Parathyroid adenoma (tissue), 2 donors: ENCODE data around the gene MAGI2.

ENCODE experiments used
- H2AFZ ChIP-seq: fragments of 300-600 bp; sonication (generic); one replicate; pipeline ENCODE4 v1.7.0; 2017; ENCODE audit warnings: antibody characterized with exemption, mild to moderate bottlenecking
- H3K27ac ChIP-seq: fragments of 300-600 bp; sonication (generic); one replicate; pipeline ENCODE4 v1.7.0; 2017
- H3K27me3 ChIP-seq: fragments of 300-600 bp; sonication (generic); one replicate; pipeline ENCODE4 v1.7.0; 2017; ENCODE audit warnings: low read length; ENCODE audit not compliant: control insufficient read depth, insufficient read depth
- H3K36me3 ChIP-seq: fragments of 300-600 bp; sonication (generic); one replicate; pipeline ENCODE4 v1.7.0; 2017; ENCODE audit warnings: low read length; ENCODE audit not compliant: control insufficient read depth, insufficient read depth
- H3K4me1 ChIP-seq: fragments of 300-600 bp; sonication (generic); one replicate; pipeline ENCODE4 v1.7.0; 2017; ENCODE audit warnings: control low read depth
- H3K4me2 ChIP-seq: fragments of 300-600 bp; sonication (generic); one replicate; pipeline ENCODE4 v1.7.0; 2017; ENCODE audit warnings: low read length
- H3K4me3 ChIP-seq: fragments of 300-600 bp; sonication (generic); one replicate; pipeline ENCODE4 v1.7.0; 2017; ENCODE audit warnings: low read depth, low read length
- H3K79me2 ChIP-seq: fragments of 300-600 bp; sonication (generic); one replicate; pipeline ENCODE4 v1.7.0; 2017; ENCODE audit warnings: control low read depth
- H3K9ac ChIP-seq: fragments of 300-600 bp; sonication (generic); one replicate; pipeline ENCODE4 v1.7.0; 2017; ENCODE audit warnings: mild to moderate bottlenecking
- H3K9me3 ChIP-seq: fragments of 300-600 bp; sonication (generic); one replicate; pipeline ENCODE4 v1.7.0; 2017; ENCODE audit warnings: low read length; ENCODE audit not compliant: control insufficient read depth
- TF ChIP-seq, protein P1 (sequence below): fragments of 300-600 bp; sonication (generic); IDR thresholded peaks from one replicate; pipeline ENCODE4 v1.7.0; 2017; ENCODE audit warnings: antibody characterized with exemption, mild to moderate bottlenecking
- donor health status: primary hyperparathyroidism.

Gene MAGI2

DNA sequence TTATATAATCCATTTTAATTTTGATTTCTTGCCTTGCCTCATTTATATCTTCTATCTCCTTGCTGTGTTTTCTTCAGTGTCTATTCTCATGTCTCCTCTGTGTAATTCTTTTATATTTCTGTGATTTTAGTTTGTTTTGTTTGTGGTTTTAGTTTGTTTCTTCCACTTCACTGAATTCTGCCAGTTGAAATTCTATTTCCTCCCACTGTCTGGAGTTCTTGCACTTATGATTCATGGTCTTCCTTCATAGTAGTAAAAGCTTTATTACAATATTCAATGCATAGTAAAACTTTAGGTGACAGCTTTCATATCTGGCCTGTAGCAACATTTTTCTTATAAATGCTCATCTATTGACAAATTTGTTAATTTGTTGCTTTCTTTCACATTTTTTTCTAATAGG, 113.3 kb downstream of the MAGI2 start:
- Histone ChIP-seq H3K79me2 (no peaks in the 10 kb centered on the region), H3K27ac (no peak overlapping the region), H3K4me3 (no peak overlapping the region)

DNA sequence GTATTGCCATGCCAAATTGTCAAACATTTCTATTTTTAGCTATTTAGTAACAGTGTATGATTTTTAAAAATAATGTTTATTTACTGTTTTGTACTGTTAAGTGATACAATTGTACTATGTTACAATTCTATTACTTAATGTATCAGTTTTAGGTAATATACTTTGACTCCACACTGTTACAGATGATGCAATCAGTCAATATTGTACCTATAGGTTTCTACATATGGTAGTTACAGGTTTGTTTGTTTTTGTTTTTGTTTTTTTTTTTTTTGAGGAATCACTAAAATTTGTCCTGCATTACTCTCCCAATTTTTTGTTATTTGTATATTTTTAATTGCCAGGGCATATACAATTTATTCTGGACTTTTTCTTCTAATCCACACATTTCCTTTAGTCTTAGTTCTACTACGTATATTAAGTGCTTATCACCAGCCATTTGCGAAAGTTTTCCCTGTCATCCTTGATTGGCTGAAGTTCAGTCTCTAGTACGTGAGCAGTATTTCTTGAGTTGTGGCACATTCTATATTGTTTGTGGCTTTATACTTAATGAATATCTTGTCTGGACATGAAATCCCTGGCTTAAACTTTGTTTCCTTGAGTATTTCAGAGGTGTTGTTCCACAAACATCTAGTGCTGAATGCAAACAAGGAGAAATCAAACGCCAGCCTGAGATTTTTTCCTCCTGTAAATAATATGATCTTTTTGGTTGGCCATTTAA, 114.1 kb downstream of the MAGI2 start:
- Histone ChIP-seq H3K36me3 (no peaks in the 10 kb centered on the region), H3K27me3 (no peaks in the 10 kb centered on the region), H3K4me3 (no peak overlapping the region), H3K79me2 (no peaks in the 10 kb centered on the region), H3K9ac (no peak overlapping the region), H3K27ac (no peak overlapping the region), H3K4me1 (peaks cover 3% of the 10 kb centered on the region), H3K4me2 (no peak overlapping the region), H3K9me3 (no peaks in the 10 kb centered on the region), H2AFZ (no peak overlapping the region)
- TF ChIP-seq, protein P1, sequence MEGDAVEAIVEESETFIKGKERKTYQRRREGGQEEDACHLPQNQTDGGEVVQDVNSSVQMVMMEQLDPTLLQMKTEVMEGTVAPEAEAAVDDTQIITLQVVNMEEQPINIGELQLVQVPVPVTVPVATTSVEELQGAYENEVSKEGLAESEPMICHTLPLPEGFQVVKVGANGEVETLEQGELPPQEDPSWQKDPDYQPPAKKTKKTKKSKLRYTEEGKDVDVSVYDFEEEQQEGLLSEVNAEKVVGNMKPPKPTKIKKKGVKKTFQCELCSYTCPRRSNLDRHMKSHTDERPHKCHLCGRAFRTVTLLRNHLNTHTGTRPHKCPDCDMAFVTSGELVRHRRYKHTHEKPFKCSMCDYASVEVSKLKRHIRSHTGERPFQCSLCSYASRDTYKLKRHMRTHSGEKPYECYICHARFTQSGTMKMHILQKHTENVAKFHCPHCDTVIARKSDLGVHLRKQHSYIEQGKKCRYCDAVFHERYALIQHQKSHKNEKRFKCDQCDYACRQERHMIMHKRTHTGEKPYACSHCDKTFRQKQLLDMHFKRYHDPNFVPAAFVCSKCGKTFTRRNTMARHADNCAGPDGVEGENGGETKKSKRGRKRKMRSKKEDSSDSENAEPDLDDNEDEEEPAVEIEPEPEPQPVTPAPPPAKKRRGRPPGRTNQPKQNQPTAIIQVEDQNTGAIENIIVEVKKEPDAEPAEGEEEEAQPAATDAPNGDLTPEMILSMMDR, result no peak

More for the DNA sequence above, 113.3 kb downstream of the MAGI2 start:
- TF ChIP-seq, protein P1, result no peak
- H3K4me2 ChIP-seq, result no peak overlapping the region
- H3K9me3 ChIP-seq, result no peaks in the 10 kb centered on the region
- H3K4me1 ChIP-seq, result peaks cover 3% of the 10 kb centered on the region
- no peak overlapping the region for H3K9ac ChIP-seq
- no peaks in the 10 kb centered on the region for H3K36me3 ChIP-seq
- H2AFZ ChIP-seq, result no peak overlapping the region
- no peaks in the 10 kb centered on the region for H3K27me3 ChIP-seq

DNA sequence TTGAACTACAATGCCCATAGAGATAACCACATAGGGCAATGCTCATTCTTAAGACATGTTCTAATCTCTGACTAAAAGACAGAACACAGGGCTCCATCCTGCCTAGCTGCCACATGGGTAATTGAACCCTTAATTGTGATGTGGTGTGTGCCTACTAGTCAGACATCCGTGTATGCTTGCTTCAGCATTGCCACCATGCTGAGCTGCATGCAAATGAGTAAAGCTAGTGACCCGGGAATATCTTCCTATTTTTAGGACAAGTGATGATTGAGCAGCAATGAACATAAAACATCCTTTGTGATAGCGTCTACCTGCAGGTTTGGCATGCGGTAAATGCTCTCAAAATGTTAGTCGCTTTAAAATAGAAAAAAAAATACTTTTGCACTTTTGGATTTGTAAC, 115.8 kb downstream of the MAGI2 start:
- no peak overlapping the region for H3K9ac ChIP-seq
- H3K27me3 ChIP-seq, result no peaks in the 10 kb centered on the region
- H3K4me2 ChIP-seq, result peak overlapping the region; percentile 23
- H3K27ac ChIP-seq, result peak overlapping the region; percentile 1
- no peaks in the 10 kb centered on the region for H3K79me2 ChIP-seq
- H3K4me1 ChIP-seq, result peaks cover 3% of the 10 kb centered on the region
- TF ChIP-seq, protein P1, result no peak
- H2AFZ ChIP-seq, result peak overlapping the region; percentile 17
- no peaks in the 10 kb centered on the region for H3K9me3 ChIP-seq
- H3K4me3 ChIP-seq, result no peak overlapping the region
- no peaks in the 10 kb centered on the region for H3K36me3 ChIP-seq

DNA sequence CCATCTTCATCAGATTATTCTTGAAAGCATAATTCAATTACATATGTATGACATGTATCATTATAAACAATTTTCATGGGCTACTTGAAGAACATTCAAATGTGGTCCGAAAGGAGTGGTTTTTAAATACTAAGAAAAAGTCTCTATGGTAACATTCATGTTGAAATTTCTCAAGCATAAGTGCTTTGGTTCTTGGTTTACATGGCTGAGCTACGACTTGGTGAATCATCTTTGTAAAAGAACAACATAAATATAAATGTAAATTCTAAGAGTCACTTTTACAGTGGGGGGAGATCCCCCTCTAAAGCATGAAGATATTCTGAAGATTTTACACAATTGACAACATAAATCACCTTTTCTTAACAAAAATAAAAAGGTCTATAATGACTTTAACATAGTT, 118.6 kb downstream of the MAGI2 start:
- Histone ChIP-seq H3K79me2 (no peaks in the 10 kb centered on the region), H3K27ac (no peak overlapping the region), H3K9ac (no peak overlapping the region), H3K36me3 (no peaks in the 10 kb centered on the region), H3K27me3 (no peaks in the 10 kb centered on the region), H2AFZ (no peak overlapping the region), H3K4me2 (no peak overlapping the region), H3K4me1 (peaks cover 3% of the 10 kb centered on the region), H3K9me3 (no peaks in the 10 kb centered on the region), H3K4me3 (no peak overlapping the region)
- TF ChIP-seq, protein P1, result no peak

DNA sequence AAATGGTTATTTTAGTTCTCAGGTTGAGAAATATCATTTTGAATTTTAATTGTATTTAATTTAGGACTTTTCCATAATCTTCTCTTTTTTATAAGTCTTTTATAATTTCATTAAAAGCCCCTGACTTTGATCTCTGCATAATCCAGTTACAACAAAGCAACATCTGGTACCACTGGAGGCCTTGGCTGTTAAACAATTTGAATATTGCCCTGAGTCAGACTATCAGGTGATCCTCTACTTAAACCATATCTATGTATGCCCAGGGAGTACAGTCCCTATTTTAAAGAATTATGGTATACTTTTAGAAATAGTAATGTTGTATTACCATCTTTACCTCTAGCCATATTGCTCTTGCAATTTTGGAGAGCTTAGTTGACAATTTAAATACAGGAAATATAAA, 119.1 kb downstream of the MAGI2 start:
- TF ChIP-seq, protein P1, result no peak
- Histone ChIP-seq H3K4me2 (no peak overlapping the region), H3K27me3 (no peaks in the 10 kb centered on the region), H3K36me3 (no peaks in the 10 kb centered on the region), H3K27ac (no peak overlapping the region), H3K4me3 (no peak overlapping the region), H3K79me2 (no peaks in the 10 kb centered on the region), H3K9ac (no peak overlapping the region), H3K9me3 (no peaks in the 10 kb centered on the region), H2AFZ (no peak overlapping the region), H3K4me1 (peaks cover 3% of the 10 kb centered on the region)
